NCI-H510A (cell line): ENCODE results near the gene PRKCE.

ENCODE experiments used
- DNase-seq: peaks from one replicate; lab custom pipeline; 2025; lab: John Stamatoyannopoulos, UW

PRKCE gene

DNA sequence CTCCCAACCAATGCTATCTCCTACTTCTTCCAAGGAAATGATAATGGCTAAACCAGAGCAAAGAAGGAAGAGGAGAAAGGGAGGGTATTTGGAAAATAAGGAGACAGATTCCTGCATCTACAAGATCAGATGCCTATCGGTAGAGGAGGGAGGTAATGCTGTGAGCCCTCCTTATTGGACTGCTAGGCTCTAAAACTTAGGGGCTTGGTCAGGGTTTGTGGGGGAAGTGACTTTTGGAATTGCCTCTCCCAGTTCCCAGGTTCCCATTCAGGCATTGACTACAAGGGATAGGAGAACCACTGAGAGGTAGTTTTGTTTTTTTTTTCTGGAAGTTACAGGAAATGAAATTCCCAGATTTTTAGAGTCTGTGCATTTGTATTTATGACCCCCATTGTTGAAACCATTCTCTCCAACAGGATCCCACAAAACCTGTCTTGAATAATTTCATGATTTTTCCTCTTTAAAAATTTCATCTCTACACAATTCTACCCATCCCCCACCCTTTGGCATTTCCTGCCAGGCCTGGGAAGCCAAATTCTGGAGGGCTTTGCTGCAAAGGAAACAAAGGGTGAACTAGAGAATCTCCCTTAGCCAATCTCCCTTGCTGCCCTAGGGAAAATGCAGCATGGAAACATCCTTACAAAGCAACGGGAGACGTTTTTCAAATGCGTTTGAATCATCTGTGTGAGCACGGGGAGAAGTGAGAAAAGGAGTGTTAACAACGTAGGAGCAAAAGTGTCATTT is 363.6 kb downstream of the PRKCE start:
- no peak for DNase-seq

DNA sequence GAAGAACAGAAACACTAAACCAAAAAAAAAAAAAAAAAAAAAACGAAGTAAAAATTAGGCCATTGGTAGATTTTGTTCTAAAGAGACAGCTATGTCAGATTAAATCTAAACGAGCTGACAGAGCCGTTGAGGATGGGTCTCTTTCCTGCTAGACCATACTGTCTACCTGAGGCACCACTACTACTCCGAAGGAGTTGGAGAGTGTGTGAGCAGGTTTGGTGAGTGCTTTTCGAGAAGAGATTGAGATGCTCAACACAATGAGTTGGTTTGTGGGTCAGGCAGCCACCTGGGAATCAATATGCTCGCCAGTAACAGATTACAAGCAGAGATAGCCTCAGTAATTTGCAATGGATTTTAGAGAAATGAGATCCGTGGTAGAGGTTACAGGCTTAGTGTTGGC is 364.2 kb downstream of the PRKCE start:
- no peak for DNase-seq

DNA sequence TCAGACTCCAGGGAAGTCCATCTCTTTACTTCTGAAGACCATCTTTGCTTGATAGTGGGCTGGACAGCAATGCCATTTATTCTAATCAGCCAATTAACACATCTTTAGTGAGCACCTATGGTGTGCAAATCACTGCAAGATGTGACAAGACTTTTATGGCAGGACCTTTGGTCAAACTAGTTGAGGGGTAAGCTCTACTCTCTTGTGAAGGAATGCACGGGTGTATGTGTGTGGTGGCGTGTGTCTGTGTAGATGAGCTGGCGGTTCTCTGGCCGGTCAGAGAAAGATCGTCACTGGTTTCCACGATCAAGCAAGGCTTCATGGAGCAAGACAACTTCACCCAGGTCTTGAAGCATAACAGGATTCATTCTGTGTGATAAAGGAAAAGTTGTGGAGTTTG is 364.6 kb downstream of the PRKCE start:
- DNase-seq: no peak

DNA sequence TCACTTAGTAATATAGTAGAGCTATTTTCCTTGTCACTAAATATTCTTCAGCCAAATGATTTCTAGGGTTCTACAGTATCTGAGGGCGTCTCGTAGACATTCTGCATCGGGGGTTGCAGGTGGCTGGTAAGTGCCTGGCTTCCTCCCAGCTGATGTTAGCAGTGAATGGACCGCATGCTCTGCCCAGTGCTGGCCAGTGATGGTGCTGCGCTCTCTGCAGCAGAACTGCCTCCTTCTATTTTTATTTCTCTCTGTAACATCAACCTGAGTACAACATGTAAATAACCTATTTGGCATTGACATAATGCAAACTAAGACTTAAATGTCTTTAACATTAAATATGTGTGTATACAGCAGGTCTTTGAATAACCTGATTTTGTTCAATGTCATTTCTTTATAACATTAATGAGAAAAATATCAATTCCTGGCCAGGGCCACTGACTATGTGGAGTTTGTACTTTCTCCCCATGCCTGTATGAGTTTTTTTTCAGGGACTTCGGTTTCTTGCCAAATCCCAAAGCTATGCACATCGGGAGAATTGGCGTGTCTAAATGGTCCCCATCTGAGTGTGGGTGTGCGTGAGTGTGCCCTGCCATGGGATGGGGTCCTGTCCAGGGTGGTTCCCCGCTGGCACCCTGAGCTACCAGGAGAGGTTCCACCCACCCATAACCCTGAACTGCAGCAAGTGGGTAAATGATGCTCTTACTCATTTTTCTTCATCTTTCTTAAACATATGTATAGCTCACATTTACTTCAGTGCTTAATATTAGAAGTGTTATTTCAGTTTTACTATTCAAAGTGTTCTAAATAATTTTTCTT is 367.5 kb downstream of the PRKCE start:
- DNase-seq: no peak

DNA sequence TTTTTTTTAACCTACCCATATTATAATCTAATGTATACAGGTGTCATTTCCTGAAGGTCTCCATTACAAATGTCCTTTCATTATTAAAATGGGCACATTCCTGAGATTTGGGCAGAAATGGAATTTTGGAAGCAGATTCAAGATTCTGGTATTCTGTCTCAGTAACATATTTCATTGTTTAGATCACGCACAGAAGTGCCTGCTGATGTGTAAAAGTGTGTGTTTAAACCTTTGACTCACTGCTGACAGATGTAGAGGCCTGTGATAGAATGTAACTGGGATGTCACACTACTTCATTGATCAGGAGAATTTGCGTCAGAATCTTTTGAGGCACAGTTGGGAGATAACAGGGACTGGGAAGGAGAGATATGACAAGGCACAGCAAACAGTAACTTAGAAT is 368.9 kb downstream of the PRKCE start:
- no peak for DNase-seq

DNA sequence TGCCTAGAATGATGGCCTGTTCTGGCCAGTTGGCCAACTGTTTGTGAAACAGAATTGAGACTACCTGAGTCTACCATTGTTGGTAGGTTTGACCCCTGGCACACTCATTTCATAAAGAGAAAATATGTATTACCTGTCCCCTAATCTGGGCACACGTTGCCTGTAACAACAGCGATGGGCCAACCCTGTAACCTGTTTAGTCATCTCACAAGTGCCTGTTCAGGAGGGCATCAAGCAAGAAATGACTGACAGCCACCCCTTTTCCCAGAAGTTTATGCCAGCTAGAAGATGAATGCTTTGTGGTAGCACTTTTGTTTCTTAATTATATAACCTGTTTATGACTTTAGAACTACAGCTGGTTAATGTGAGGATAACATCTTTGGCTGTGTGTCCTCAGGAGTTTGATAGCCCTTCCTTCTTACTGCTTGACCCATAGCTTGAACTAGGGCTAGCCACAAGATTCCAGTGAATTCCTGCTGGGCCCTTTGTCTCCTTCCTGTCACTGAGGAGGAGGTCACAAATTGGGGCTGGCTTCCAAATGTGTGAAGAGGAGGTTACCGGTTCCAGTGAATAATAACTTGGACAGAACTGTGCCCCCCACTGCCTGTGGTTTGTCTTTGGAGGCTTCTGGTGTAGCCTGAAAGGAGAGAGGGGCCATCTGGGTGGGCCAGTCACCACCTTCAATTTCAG is 371.8 kb downstream of the PRKCE start:
- no peak for DNase-seq

DNA sequence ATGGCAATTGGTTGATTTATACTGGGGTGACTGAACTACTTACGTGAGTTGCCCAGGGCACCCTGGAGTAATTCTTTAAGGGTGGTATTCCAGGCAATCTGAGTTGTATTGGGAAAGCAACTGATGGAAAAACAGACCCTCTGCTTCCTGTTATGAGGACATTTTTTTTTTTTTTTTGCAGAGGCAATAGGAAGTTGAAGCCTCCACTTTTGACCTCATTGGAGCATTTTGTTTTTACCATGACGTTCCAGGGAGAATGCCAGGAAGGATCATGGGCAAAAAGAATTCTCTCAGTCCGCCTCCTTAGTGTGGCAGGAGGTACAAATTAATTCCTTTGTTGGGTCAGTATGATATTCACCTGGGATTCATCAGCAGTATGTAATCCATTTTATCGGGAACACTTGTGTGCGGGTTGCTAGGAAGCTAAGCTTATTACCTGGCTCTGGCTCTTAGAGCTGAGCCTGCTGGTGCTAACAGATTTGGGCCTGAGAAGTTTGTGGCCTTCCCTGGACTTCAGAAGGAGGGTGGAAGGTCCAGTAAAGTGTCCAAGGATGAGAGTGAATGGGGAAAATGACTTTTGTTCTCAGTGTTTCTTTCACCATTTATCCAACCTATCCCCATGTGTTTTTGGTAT is 372.8 kb downstream of the PRKCE start:
- no peak for DNase-seq

DNA sequence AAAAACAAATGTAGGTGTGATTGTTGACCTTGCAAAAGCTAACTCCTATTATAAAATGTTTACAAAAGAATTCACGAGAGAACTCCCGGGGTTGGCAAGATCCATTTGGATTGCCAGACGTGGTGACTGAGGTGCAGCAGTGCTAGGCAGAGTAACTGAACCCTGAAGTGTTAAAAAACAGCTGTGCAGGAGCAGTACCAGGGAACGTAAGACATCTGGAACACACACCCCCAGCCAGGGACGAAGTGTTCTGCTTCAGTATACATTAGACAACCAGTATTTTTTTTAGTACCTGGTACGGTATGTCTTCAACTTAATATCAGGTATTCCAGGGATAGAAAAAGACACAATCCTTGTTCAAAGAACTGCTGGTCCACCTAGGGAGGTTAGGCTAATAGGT is 373.6 kb downstream of the PRKCE start:
- DNase-seq: no peak

DNA sequence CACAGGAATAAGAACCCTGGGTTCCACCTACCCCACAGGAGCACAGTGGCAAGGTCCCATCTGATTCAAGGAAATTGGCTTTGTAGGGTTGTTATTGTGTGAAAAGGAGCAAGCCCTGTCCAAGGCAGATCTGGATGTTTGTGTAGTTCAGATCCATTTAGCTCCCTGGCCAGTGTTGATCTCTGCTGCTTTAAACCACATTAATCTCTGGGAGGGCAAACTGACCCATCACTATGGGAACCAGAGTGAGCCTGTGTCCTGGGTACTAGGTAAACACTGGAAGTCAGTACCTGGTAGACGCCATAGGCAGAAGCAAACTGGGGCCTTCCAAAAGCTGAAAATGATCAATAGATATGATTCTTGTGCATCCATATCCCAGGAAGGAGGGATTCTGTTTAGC is 374.2 kb downstream of the PRKCE start:
- DNase-seq: no peak

DNA sequence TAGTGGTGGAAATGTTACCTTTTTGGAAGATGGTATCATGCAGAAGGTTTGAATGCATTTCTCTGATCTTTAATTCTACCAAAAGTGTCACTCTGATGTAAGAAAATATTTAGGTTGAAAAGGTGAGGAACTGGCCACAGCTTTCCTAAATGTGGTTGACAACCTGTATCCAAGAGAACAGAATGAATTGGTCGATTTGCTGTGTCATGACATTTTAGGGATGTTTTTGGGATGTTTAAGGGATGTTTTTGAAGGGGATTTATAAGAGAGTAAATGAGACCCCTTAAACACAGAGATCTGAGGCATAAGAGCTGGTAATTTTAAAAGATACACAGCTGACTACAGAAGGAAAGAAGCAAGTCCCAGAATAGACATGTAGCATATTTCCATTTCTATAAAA is 375.0 kb downstream of the PRKCE start:
- no peak for DNase-seq

DNA sequence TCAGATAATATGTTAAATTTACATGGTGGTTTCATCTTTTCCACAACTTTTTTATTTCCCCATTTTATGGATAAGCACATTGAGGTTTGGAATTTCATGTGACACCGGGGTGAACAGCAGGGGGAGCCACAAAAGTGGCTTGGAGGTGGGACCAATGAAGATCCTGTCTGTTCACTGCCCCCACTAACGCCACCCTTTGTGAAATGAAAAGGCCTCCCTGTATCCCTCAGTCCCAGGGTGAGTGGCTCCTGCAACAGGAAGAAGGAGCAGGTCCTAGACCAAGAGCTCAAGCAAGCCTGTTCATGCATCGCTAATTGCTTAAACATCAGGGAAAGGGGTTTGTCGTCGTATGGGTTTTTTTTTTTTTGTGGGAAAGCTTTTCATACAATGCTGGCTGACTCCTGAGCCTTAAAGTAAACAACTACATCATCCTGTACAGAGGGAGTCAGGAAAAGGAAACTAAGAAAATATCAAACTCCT is 377.9 kb downstream of the PRKCE start:
- DNase-seq: no peak

DNA sequence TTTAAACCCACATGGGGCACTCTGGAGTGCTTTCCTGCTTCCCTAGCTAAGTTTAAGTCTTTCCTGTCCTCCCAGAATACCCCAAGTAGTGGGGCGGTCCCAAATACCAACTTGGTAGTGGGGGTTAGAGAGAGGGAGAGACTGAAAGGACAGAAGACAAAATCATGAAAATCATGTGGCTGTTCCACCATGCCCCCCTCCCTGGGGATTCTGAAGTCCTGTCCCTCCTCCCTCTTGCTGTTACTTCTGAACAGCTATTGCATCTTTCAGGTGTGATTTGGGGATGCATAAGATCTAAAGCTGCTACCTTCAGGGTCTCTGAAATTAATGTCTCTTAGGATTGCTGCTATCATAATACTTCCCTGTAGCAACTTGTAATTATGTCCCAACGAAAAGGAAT is 378.9 kb downstream of the PRKCE start:
- DNase-seq: no peak

DNA sequence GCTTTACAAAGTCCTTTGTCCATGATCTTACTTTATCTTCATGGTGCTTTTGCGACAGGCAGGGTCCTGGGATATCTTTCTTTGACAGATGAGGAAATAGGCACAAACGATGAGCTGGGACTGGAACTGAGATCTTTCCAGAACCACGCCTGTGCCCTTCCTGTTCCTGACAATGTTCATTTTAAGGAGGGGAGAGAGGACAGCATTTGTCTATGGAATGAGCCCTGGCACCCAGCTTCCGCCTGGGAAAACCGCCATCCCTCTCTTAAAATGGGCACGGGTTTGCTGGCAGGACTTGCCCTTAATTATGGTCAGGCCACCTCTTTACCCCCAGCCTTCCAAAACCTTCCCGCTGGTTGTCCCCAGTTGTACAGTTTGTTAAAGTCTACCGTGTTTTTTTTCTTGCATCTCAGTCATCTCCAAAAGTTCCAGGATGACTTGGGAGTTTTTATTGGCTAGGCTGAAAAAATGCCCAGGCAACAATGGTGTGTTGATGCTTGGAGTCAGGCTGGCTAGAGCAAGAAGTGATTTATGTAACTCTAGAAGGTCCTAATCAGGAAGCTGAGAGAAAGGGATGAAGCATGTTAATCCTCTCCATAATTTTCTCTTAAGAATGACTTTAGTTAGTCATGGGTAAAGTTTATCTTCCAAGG is 380.8 kb downstream of the PRKCE start:
- DNase-seq: no peak

DNA sequence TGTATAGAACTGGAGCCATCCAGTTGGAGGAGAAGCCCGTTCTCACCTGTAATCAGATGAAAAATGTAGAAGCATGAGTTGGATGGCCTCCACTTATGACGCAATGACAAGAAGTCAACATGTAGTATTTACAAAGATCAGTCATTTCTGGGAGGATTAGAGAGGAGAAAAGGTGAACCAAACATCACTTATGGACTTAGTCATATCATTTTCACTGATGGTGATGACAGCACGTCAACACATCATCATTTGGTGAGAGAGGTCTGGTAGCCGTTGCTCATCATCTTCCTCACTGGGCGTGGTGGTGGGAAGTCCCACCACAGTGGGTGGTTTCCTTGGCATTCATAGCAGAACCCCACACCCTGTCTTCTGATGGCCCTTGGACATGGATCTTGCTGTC is 381.5 kb downstream of the PRKCE start:
- no peak for DNase-seq

DNA sequence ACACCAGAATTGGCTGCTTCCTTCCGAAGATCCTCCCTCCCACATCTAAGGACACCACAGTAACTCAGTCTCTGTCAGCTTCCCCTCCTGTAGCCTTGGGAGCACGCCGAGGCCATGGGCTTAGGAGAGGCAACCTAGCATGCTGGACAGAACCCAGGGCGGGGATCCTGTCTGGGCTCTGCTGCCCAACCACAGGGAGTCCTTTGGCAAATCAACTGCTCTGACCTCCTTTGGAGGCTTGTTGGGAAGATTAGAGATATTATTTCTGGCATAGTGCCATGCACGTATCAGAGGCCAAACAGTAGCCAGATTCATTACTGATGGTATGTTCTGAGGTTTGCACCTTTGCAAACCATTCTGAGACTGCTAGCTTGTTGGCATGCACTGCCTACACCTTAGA is 383.1 kb downstream of the PRKCE start:
- no peak for DNase-seq

DNA sequence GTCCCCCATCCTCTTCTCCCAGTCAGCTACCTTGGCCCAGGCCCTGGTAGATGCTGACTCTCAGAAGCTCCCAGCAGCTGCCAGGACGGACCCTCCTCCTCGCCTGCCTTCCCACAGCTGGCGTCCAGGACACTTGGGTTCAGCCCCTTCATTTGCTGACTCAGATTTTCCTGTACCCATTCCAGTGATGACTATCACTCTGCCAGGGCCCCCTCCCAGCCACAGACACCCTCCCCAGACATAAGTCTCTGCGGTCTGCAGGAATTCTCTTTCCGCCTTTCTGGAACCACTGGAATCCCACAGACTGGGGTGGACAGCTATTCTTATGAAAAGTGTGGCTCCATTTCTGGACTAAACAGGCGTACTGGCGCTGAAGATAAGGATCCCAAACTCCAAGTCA is 385.5 kb downstream of the PRKCE start:
- DNase-seq: no peak

DNA sequence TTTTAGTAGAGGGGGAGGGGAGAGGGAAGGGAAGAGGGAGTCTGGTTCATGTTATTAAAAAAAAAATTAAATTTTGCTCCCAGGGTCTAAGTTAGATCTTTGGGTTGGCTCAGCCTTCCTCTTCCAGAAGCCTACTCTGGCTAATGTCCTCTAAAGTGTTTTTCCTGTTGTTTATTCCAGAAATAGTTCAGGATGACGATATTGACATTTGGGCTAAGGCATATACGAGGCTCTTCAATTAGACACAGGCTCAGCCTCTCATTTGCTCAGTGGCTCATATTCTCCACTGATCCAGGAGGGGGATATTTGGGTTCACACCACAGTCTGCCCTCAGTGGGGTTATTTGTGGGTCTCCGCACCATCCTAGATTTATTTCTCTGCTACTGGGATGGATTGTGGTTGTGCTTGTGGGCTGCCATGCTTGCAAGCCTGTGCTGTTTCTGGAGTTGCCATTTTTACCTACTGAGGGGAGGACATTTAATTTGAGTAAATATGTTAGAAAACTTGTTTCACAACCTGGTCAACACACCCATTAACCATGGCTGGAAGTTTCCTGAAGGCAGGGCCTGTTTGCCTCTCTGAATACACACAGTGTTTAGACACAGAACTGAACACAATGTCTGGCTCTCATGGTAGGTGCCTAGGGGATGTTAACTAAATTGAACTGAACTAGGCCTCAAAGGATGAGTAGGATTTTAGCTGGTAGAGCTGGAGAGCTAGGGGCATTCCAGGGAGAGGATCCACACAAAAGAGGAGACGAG is 388.2 kb downstream of the PRKCE start:
- DNase-seq: no peak

DNA sequence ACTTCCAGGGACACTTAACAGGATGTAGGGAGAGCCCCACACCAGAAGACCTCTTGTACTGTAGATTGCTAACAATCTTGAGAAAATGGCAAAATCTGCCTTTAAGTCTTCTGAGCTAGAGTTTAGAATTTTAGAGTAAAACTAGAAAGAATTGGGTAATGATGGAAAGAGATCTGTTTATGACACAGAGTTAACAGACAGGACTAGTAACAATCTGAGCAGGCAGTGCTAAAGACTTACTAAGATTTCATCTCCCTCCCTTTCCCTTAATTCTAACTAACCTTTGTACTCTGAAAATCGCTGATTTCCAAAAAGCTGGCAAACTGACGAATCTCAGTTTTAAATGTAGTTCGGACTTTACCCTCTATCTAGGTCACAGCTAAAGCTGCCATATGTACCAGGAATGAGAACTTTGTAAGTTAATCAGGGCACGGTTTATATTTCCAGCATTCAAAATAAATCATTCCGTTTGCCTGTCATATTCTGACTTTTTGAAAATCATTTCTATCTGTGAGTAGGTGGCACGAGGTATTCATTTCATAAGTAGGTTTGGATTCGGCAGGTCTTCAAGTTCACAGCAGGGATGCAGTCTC is 389.2 kb downstream of the PRKCE start:
- DNase-seq: no peak

DNA sequence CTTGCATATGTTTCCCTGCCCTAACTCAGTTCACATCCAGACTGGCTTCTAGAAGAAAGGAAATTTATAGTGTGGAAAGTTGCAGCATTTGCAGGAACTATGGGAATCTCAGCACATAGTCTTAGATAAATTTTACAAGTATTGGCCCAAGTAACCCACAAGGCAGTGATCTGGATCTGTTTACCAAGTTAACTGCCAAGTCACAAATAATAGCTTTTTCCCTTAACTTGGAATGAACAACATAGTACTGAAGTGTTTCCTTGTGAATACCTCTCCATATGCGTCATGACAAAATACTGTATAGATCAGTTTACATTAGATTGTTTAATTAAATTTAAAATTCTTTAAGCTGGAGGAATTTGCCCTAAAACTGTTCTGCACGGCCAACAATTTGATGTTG is 390.0 kb downstream of the PRKCE start:
- no peak for DNase-seq

DNA sequence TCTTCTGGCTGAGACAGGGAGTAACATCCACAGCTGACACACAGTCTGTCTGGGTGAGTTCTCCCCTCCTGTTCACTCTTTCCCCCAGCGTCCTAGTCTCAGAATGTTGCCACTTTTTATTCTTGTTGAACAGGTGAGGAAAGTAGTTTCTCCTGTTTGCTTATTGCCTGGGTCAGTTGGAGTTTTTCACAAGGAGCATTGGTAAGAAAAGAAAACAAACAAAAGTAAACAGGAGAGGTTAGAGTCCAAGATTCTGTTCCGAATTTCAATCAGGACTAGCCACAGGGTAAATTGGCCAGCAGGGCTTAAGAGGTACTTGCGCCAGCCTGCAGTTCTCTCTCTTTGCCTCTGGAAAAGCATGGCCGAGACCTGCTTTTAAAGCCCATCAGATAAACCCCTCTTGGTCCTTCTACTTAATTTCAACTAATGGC is 390.7 kb downstream of the PRKCE start:
- DNase-seq: no peak

DNA sequence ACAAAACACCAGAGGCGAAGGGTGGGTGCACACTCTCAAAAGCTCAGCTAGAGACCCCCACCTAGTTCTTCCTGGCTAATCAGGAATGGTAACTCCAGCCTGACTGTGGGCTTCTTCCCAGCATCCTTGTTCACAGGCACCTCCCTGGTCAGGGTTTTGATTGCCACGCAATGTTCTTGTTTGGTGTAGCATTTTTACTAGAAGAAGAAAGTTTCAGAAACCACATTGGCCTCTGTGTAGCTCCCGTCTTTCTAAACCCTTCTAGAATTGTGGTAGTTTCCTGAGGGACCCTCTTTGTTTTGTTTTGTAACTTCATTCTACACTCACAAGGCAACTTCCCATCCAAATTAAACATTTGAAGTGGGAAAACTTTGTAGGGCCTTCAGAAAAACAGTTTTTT is 391.2 kb downstream of the PRKCE start:
- no peak for DNase-seq
